Stomach (tissue), 9 donors: Measurements from ENCODE around the gene C1QL3. TPM values are rescaled to one million over a fixed set of nuclear protein-coding genes. Genes with fewer than 3 reads are reported as not detected.
A peak's percentile ranks its signal among the peaks of the same experiment; 100 is the strongest.

Experiments used
- DNase-seq, 2 donors: peaks; one replicate each; pipeline versions ENCODE4 v3.0.0 to v3.0.0-alpha.2; 2013 to 2019
- H3K27ac ChIP-seq, 5 donors: fragments of 200-600 bp in 4 of 5; sonication (generic) in 4 of 5; one replicate each; pipeline ENCODE4 v1.5.1; 2013 to 2019; ENCODE audit warnings: mild to moderate bottlenecking in 1 of 5, moderate library complexity in 1 of 5
- H3K27me3 ChIP-seq, 3 donors: fragments of 200-600 bp; sonication (generic); one replicate each; pipeline ENCODE4 v1.5.1; 2017 to 2019; ENCODE audit warnings: mixed run types in 1 of 3
- H3K36me3 ChIP-seq, 4 donors: fragments of 200-600 bp; sonication (generic); 1 replicate in 3 of 4; 2 replicates in 1 of 4; pipeline ENCODE4 v1.5.1; 2016 to 2019
- H3K4me1 ChIP-seq, 4 donors: fragments of 200-600 bp; sonication (generic); one replicate each; pipeline ENCODE4 v1.5.1; 2016 to 2019
- H3K4me3 ChIP-seq, 4 donors: fragments of 200-600 bp; sonication (generic) in 3 of 4; one replicate each; pipeline ENCODE4 v1.5.1; 2016 to 2019; ENCODE audit warnings: mild to moderate bottlenecking in 1 of 4
- H3K9me3 ChIP-seq, 4 donors: fragments of 200-600 bp; sonication (generic); one replicate each; pipeline ENCODE4 v1.5.1; 2016 to 2019
- EP300 ChIP-seq: sonication (generic); formaldehyde crosslinking; IDR thresholded peaks from one replicate; pipeline ENCODE4 v1.6.1; 2017; ENCODE audit warnings: antibody characterized with exemption
- POLR2A ChIP-seq, 4 donors: fragments of 450-650 bp; IDR thresholded peaks; one replicate each; pipeline ENCODE4 v1.6.1; 2016; ENCODE audit warnings: antibody characterized with exemption in 4 of 4, control low read depth in 2 of 4, mild to moderate bottlenecking in 1 of 4, moderate library complexity in 1 of 4
- POLR2AphosphoS5 ChIP-seq, 3 donors: sonication (generic); formaldehyde crosslinking; IDR thresholded peaks; one replicate each; pipeline ENCODE4 v1.6.1; 2016; ENCODE audit warnings: antibody characterized with exemption in 3 of 3
- WGBS, 5 donors: extraction: QIAGEN DNeasy Blood & Tissue Kit in 3 of 5; methylation state at CpG; one replicate each; pipeline versions ENCODE4 v1.1.5 to v1.1.7; 2013 to 2018; 5-methylcytosine and 5-hydroxymethylcytosine counted together
- intact Hi-C: fragments of 100-400 bp; cut with DNase I; formaldehyde crosslinking; loops from one replicate; pipeline ENCODE4 v1.15.1; 2023; ENCODE audit warnings: low total_unique reads
- polyA plus RNA-seq, 3 donors: library from polyadenylated mRNA; stranded (reverse); fragments of 200-250 nt; gene quantifications; one replicate each; pipeline ENCODE4 v1.2.3, GENCODE V29; 2013
- total RNA-seq, 5 donors: library from RNA; depleted of rRNA; stranded (reverse); fragments of >200 nt; gene quantifications; one replicate each; pipeline versions ENCODE4 v1.1.0 to v1.2.3, GENCODE V29; 2014 to 2016
- TF ChIP-seq, protein P1 (sequence below), 7 experiments: fragments of 450-650 bp in 4 of 7; fragments of 200-600 bp in 3 of 7; sonication (generic) in 3 of 7; IDR thresholded peaks; one replicate each; pipeline ENCODE4 v1.5.1; 2016 to 2019; ENCODE audit warnings: antibody characterized with exemption in 7 of 7, control low read depth in 2 of 7, mild to moderate bottlenecking in 1 of 7
- donor health status: healthy with polysubstance abuse.
- donor health status: Bipolar disorder and iron deficiency.
- donor health status: healthy.

C1QL3 gene
- total and polyA plus RNA-seq, 8 donors = 0.73 TPM; not detected in 7

DNA sequence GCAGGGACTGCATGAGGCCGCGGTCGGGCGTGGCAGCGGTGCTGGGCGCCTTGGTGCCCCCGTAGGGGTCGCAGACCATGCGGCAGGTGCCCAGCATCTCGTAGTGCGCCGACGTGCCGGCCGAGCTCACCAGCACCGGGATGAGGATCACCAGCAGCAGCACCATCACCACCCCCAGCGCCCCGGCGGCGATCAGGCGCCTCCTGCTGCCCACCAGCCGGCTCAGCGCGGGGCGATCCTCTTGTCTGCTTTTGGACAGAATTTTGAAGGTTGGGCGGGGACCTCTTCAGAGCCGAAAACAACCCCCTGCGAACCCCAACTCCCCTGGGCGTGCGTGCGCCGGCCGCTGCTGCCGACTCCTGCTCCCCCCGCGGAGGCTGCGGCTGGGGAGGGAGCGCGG is 779 bp downstream of the C1QL3 start:
- Histone ChIP-seq H3K27me3 (peaks cover 0 to 46% (median 26%) of the 10 kb centered on the region in 3 donors), H3K4me1 (peaks cover 21 to 30% (median 25%) of the 10 kb centered on the region in 4 donors), H3K9me3 (no peaks in the 10 kb centered on the region), H3K27ac (no peak overlapping the region), H3K36me3 (no peaks in the 10 kb centered on the region), H3K4me3 (peak overlapping the region; percentile 50 to 63 (median 58))
- no peak for TF ChIP-seq POLR2A (IDR thresholded peaks at IDR 0.05)
- TF ChIP-seq POLR2AphosphoS5 (IDR thresholded peaks at IDR 0.05) = no peak
- TF ChIP-seq, protein P1, sequence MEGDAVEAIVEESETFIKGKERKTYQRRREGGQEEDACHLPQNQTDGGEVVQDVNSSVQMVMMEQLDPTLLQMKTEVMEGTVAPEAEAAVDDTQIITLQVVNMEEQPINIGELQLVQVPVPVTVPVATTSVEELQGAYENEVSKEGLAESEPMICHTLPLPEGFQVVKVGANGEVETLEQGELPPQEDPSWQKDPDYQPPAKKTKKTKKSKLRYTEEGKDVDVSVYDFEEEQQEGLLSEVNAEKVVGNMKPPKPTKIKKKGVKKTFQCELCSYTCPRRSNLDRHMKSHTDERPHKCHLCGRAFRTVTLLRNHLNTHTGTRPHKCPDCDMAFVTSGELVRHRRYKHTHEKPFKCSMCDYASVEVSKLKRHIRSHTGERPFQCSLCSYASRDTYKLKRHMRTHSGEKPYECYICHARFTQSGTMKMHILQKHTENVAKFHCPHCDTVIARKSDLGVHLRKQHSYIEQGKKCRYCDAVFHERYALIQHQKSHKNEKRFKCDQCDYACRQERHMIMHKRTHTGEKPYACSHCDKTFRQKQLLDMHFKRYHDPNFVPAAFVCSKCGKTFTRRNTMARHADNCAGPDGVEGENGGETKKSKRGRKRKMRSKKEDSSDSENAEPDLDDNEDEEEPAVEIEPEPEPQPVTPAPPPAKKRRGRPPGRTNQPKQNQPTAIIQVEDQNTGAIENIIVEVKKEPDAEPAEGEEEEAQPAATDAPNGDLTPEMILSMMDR (IDR thresholded peaks at IDR 0.05) = no peak
- no peak for TF ChIP-seq EP300
- 0 to 1% (median 1%) methylated on average over 17 to 39 of the region's 39 CpGs for WGBS, 5 donors
- DNase-seq = peak; percentile 32 to 55
- intact Hi-C loops = no loop called here

DNA sequence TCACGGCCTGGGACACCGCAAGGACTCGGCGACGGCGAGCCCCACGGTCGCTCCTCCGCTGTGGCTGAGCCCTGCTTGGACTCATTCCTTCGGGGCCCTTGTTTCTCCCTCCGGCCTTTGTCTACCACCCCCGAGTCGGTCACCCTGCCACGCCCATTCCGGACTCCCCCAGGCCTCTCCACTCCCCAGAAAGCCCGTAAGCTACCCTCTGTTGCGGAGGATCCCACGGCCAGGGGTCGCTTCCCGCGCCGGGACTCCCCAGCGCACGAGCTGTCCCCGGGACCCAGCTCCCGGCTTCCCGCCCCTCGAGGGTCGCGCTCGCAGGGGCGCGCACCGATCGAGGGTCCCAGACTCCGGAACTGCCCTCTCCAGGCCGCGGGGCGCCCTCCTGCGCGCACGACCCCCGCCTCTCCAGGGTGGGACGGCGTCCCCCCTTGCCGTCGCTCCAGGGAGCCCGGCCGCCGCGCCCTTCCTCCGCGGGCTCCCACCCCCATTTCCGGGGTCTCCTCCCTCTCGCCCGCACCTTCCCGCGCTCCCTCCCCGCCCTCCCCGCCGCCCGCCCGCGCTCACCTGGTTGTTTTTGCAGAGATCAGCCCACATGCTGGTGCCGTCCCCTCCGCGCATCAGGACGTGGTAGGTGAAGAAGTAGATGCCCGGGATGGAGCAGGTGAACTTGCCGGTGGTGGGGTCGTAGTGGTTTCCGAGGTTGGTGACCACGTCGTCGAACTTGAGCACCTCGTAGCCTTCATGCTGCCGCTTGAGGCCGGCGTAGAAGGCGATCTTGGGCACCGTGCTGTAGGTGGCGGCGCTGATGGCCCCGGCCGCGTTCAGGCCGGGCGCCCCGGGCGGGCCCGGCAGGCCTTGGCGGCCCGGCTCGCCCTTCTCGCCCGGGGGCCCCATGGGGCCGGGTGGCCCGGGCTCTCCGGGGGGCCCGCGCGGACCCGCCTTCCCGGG is 1.5 kb downstream of the C1QL3 start:
- 3 to 8% (median 5%) methylated on average over 54 to 103 of the region's 104 CpGs for WGBS, 5 donors
- peak in 1 of 2 donors; percentile 33 for DNase-seq
- TF ChIP-seq POLR2AphosphoS5 (IDR thresholded peaks at IDR 0.05) (no peak), EP300 (no peak), POLR2A (IDR thresholded peaks at IDR 0.05) (no peak)
- TF ChIP-seq, protein P1 (IDR thresholded peaks at IDR 0.05) = no peak
- Histone ChIP-seq H3K36me3 (no peaks in the 10 kb centered on the region), H3K27me3 (peaks cover 0 to 46% (median 26%) of the 10 kb centered on the region in 3 donors), H3K9me3 (no peaks in the 10 kb centered on the region), H3K27ac (no peak overlapping the region), H3K4me1 (peaks cover 21 to 30% (median 25%) of the 10 kb centered on the region in 4 donors), H3K4me3 (peak overlapping the region; percentile 50 to 63 (median 58))
- intact Hi-C loops = no loop called here

DNA sequence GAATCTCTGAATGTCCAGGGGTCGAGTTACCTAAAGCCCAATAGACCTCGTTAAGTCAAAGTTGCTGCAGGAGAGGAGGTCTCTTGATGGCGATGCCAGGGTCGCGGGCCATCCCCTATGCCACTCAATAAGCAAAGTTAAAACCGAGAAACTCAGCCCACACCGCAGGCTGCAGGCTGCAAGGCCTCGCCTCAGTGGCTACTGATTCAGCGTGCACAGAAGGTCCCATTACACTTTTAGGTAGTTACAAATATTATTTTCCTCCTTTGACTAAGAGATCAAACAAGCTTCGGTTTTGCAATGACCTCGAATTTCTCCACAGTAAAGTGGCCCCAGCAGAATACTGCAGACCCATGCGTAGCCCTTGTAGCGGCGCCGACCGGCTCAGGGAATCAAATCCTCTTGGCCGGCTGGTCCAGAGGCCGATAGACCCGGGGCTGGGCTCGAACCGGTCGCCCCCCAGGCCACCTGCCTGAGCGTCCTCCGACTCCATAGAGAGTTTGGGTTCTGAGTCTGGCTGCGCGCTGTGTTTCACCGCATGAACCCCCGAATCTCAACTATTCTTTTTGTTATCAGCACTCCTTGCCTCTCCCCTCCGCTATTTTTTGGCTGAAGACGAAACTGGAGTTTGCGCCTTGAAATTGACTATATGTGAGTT is 2.3 kb downstream of the C1QL3 start:
- peak in 1 of 2 donors; percentile 7 for DNase-seq
- H3K27ac ChIP-seq = no peak overlapping the region
- H3K27me3 ChIP-seq = peaks cover 0 to 46% (median 26%) of the 10 kb centered on the region in 3 donors

More for the DNA sequence above, 2.3 kb downstream of the C1QL3 start:
- TF ChIP-seq POLR2AphosphoS5 (IDR thresholded peaks at IDR 0.05) (no peak), POLR2A (IDR thresholded peaks at IDR 0.05) (no peak), EP300 (no peak)
- TF ChIP-seq, protein P1 (IDR thresholded peaks at IDR 0.05) = no peak
- peaks cover 0 to 3% (median 0%) of the 10 kb centered on the region in 4 donors for H3K36me3 ChIP-seq
- WGBS, 5 donors = 40 to 52% (median 44%) methylated on average over 26 to 31 of the region's 31 CpGs
- peaks cover 21 to 30% (median 25%) of the 10 kb centered on the region in 4 donors for H3K4me1 ChIP-seq
- intact Hi-C loops = no loop called here
- H3K9me3 ChIP-seq = no peaks in the 10 kb centered on the region
- peak overlapping the region in 3 of 4 donors; percentile 50 to 63 (median 62) for H3K4me3 ChIP-seq
